MM.1S (cell line): ENCODE measurements around the gene HSP90AA1.

Source experiments
- DNase-seq: peaks from one replicate; pipeline ENCODE4 v3.0.0-alpha.2; 2015
- H2AFZ ChIP-seq: fragments of 300-600 bp; sonication (generic); 2 replicates; pipeline ENCODE4 v1.6.0; 2016; ENCODE audit warnings: antibody characterized with exemption, low read length
- H3F3A ChIP-seq: fragments of 300-600 bp; sonication (generic); 2 replicates; pipeline ENCODE4 v1.6.1; 2016; ENCODE audit warnings: mild to moderate bottlenecking, antibody characterized with exemption, low read length, moderate library complexity, mixed read lengths; ENCODE audit not compliant: insufficient read depth
- H3K27ac ChIP-seq: fragments of 300-600 bp; sonication (generic); 2 replicates; pipeline ENCODE4 v1.5.1; 2016; ENCODE audit warnings: mild to moderate bottlenecking, low read length
- H3K27me3 ChIP-seq: fragments of 300-600 bp; sonication (generic); replicated peaks from 2 replicates; pipeline ENCODE4 v1.6.0; 2016; ENCODE audit warnings: low read length; ENCODE audit not compliant: insufficient read depth
- H3K36me3 ChIP-seq: fragments of 300-600 bp; sonication (generic); replicated peaks from 2 replicates; pipeline ENCODE4 v1.6.1; 2016; ENCODE audit warnings: mild to moderate bottlenecking, low read length, mixed read lengths; ENCODE audit not compliant: insufficient read depth
- H3K4me1 ChIP-seq: fragments of 300-600 bp; sonication (generic); 2 replicates; pipeline ENCODE4 v1.6.1; 2016; ENCODE audit warnings: low read length, mixed read lengths
- H3K4me2 ChIP-seq: fragments of 300-600 bp; sonication (generic); 2 replicates; pipeline ENCODE4 v1.6.0; 2016; ENCODE audit warnings: low read depth, low read length
- H3K4me3 ChIP-seq: fragments of 300-600 bp; sonication (generic); 2 replicates; pipeline ENCODE4 v1.5.1; 2016; ENCODE audit warnings: low read length, mixed read lengths
- H3K79me2 ChIP-seq: fragments of 300-600 bp; sonication (generic); 2 replicates; pipeline ENCODE4 v1.6.1; 2016; ENCODE audit warnings: mixed run types, low read length, mixed read lengths
- H3K9ac ChIP-seq: fragments of 300-600 bp; sonication (generic); 2 replicates; pipeline ENCODE4 v1.6.1; 2016; ENCODE audit warnings: low read length, mixed read lengths
- H3K9me2 ChIP-seq: fragments of 300-600 bp; sonication (generic); replicated peaks from 2 replicates; pipeline ENCODE4 v1.6.1; 2016; ENCODE audit warnings: mild to moderate bottlenecking, low read length, mixed read lengths; ENCODE audit not compliant: insufficient read depth
- H3K9me3 ChIP-seq: fragments of 300-600 bp; sonication (generic); replicated peaks from 2 replicates; pipeline ENCODE4 v1.6.1; 2016; ENCODE audit warnings: mild to moderate bottlenecking, low read length, mixed read lengths; ENCODE audit not compliant: insufficient read depth
- H4K20me1 ChIP-seq: fragments of 300-600 bp; sonication (generic); 2 replicates; pipeline ENCODE4 v1.6.1; 2016; ENCODE audit warnings: mild to moderate bottlenecking, low read length, moderate library complexity, mixed read lengths; ENCODE audit not compliant: insufficient read depth
- CTCF ChIP-seq: fragments of 300-600 bp; sonication (generic); IDR thresholded peaks from 2 replicates; pipeline ENCODE4 v1.5.1; 2016; ENCODE audit warnings: antibody characterized with exemption, low read length, mixed read lengths
- EZH2 ChIP-seq: fragments of 300-600 bp; sonication (generic); optimal IDR thresholded peaks from 2 replicates; pipeline ENCODE3; 2017; ENCODE audit warnings: low read depth, mild to moderate bottlenecking, antibody characterized with exemption, low read length, mixed read lengths
- EZH2phosphoT487 ChIP-seq: fragments of 300-600 bp; sonication (generic); IDR thresholded peaks from 2 replicates; pipeline ENCODE4 v1.6.1; 2018; ENCODE audit warnings: antibody characterized with exemption, low read length

HSP90AA1 gene

GRCh38 chr14:102090713-102091112 is 3.9 kb upstream of the HSP90AA1 start:
- no peak for DNase-seq
- Histone ChIP-seq H3K27ac (no peak overlapping the region), H3K27me3 (no peaks in the 10 kb centered on the region), H3K9me3 (no peaks in the 10 kb centered on the region), H4K20me1 (no peaks in the 10 kb centered on the region), H3K4me2 (no peak overlapping the region), H3K4me3 (no peak overlapping the region), H3K79me2 (peaks cover 7% of the 10 kb centered on the region), H3K9ac (no peak overlapping the region), H3K9me2 (no peaks in the 10 kb centered on the region), H3K36me3 (no peaks in the 10 kb centered on the region), H3K4me1 (no peaks in the 10 kb centered on the region), H2AFZ (no peak overlapping the region), H3F3A (no peaks in the 10 kb centered on the region)
- TF ChIP-seq EZH2 = no peak
- TF ChIP-seq CTCF = no peak
- no peak for TF ChIP-seq EZH2phosphoT487

- H3K4me1 ChIP-seq = 0 out of 2 replicates have a peak, but pooled peaks cover 4% of the 10 kb centered on the region
- H2AFZ ChIP-seq = no peak overlapping the region
- DNase-seq = no peak
- H3K4me3 ChIP-seq = no peak overlapping the region
- no peak overlapping the region for H3K9ac ChIP-seq
- H3K27ac ChIP-seq = no peak overlapping the region
- H3F3A ChIP-seq = no peaks in the 10 kb centered on the region
- H3K36me3 ChIP-seq = no peaks in the 10 kb centered on the region
- no peaks in the 10 kb centered on the region for H3K9me2 ChIP-seq
- no peaks in the 10 kb centered on the region; the same call in 1 of the 2 replicates for H4K20me1 ChIP-seq
- no peak for TF ChIP-seq CTCF
- TF ChIP-seq EZH2 = no peak
- no peak for TF ChIP-seq EZH2phosphoT487
- H3K79me2 ChIP-seq = peaks cover 16% of the 10 kb centered on the region
- H3K27me3 ChIP-seq = no peaks in the 10 kb centered on the region
- no peaks in the 10 kb centered on the region for H3K9me3 ChIP-seq
- H3K4me2 ChIP-seq = no peak overlapping the region
Measured at GRCh38 chr14:102089621-102090343, 2.9 kb upstream of the HSP90AA1 start.

GRCh38 chr14:102088012-102088792 is 1.4 kb upstream of the HSP90AA1 start:
- H3F3A ChIP-seq = peaks cover 2% of the 10 kb centered on the region; the same call in 1 of the 2 replicates
- H3K4me3 ChIP-seq = peak overlapping the region; percentile 68
- H3K27ac ChIP-seq = no peak overlapping the region
- DNase-seq = no peak
- peak overlapping the region; percentile 63; the same call in 1 of the 2 replicates for H3K4me2 ChIP-seq
- H4K20me1 ChIP-seq = no peaks in the 10 kb centered on the region; the same call in 1 of the 2 replicates
- peaks cover 2% of the 10 kb centered on the region; the same call in 1 of the 2 replicates for H3K36me3 ChIP-seq
- H3K9me2 ChIP-seq = no peaks in the 10 kb centered on the region
- no peak for TF ChIP-seq CTCF
- TF ChIP-seq EZH2phosphoT487 = no peak
- no peak for TF ChIP-seq EZH2
- 0 out of 2 replicates have a peak, but pooled peaks cover 5% of the 10 kb centered on the region for H3K4me1 ChIP-seq
- H2AFZ ChIP-seq = 0 out of 2 replicates have a peak overlapping the region, but pooled peaks have one; percentile 70
- H3K27me3 ChIP-seq = no peaks in the 10 kb centered on the region
- H3K9me3 ChIP-seq = no peaks in the 10 kb centered on the region
- peaks cover 28% of the 10 kb centered on the region for H3K79me2 ChIP-seq
- H3K9ac ChIP-seq = peak overlapping the region; percentile 75; the same call in 1 of the 2 replicates
